A673 (cell line): ENCODE data around the gene CEND1. TPM values are rescaled to one million over a fixed set of nuclear protein-coding genes. Genes with fewer than 3 reads are reported as not detected.
A peak's percentile ranks its signal among the peaks of the same experiment; 100 is the strongest.

ENCODE experiments used
- BruUV-seq: library from RNA; stranded (reverse); fragments of 400-500 nt; replicated peaks from 2 replicates; lab custom pipeline; 2021; lab: Mats Ljungman, UMichigan
- CTCF ChIA-PET: fragments of 300-600 bp; sonication (Branson Sonifier 250); formaldehyde crosslinking; loops from one replicate; lab custom pipeline; 2022; ENCODE audit warnings: antibody characterized with exemption; lab: Charles Lee
- POLR2A ChIA-PET: fragments of 300-600 bp; sonication (Branson Sonifier 250); formaldehyde crosslinking; loops from one replicate; lab custom pipeline; 2022; ENCODE audit warnings: antibody characterized with exemption; ENCODE audit not compliant: low non-redundant PET; lab: Charles Lee
- DNase-seq: peaks from one replicate; pipeline ENCODE4 v3.0.0-alpha.2; 2015; ENCODE audit warnings: low spot score
- H3K27ac ChIP-seq: fragments of 200-600 bp; sonication (generic); 2 replicates; pipeline ENCODE4 v1.5.1; 2016; ENCODE audit warnings: mixed run types, low read depth, mild to moderate bottlenecking, mixed read lengths, antibody characterized with exemption, low read length; ENCODE audit not compliant: poor library complexity, severe bottlenecking
- H3K27me3 ChIP-seq: fragments of 200-600 bp; sonication (generic); replicated peaks from 2 replicates; pipeline ENCODE4 v1.6.1; 2017; ENCODE audit warnings: mixed run types, low read depth, mild to moderate bottlenecking, mixed read lengths, antibody characterized with exemption, low read length; ENCODE audit not compliant: insufficient read depth, poor library complexity
- H3K36me3 ChIP-seq: fragments of 200-600 bp; sonication (generic); 2 replicates; pipeline ENCODE4 v1.6.1; 2016; ENCODE audit warnings: mixed run types, mild to moderate bottlenecking, mixed read lengths, antibody characterized with exemption, low read length; ENCODE audit not compliant: insufficient read depth, poor library complexity, severe bottlenecking
- H3K4me1 ChIP-seq: fragments of 200-600 bp; sonication (generic); 2 replicates; pipeline ENCODE4 v1.6.1; 2017; ENCODE audit warnings: mixed run types, mild to moderate bottlenecking, mixed read lengths, antibody characterized with exemption, low read length; ENCODE audit not compliant: insufficient read depth, poor library complexity, severe bottlenecking
- H3K4me3 ChIP-seq: fragments of 200-600 bp; sonication (generic); 2 replicates; pipeline ENCODE4 v1.5.1; 2016; ENCODE audit warnings: low read depth, mixed run types, mild to moderate bottlenecking, mixed read lengths, low read length; ENCODE audit not compliant: poor library complexity, severe bottlenecking
- H3K9me3 ChIP-seq: fragments of 200-600 bp; sonication (generic); 2 replicates; pipeline ENCODE4 v1.6.1; 2016; ENCODE audit warnings: mixed run types, low read depth, mild to moderate bottlenecking, mixed read lengths, antibody characterized with exemption, low read length; ENCODE audit not compliant: poor library complexity, severe bottlenecking
- EZH2 ChIP-seq: fragments of 200-600 bp; sonication (generic); IDR thresholded peaks from 2 replicates; pipeline ENCODE4 v1.6.1; 2017; ENCODE audit warnings: borderline replicate concordance, low read depth, mild to moderate bottlenecking, mixed read lengths, antibody characterized with exemption, low read length; ENCODE audit not compliant: poor library complexity, severe bottlenecking
- intact Hi-C: fragments of 100-400 bp; cut with micrococcal nuclease; formaldehyde crosslinking; loops from one replicate; pipeline ENCODE4 v1.10.0; 2022; ENCODE audit not compliant: unreplicated experiment
- total RNA-seq: library from RNA; stranded (reverse); gene quantifications from 2 replicates; pipeline ENCODE4 v1.2.3, GENCODE V29; 2021
- TF ChIP-seq, protein P1 (sequence below): fragments of 300-800, 200-600 bp; sonication (generic); conservative IDR thresholded peaks from 2 replicates; pipeline ENCODE4 v1.5.1; 2017; ENCODE audit warnings: low read depth, mild to moderate bottlenecking, antibody characterized with exemption, low read length, moderate library complexity, mixed read lengths

Gene CEND1
- total RNA-seq, 1 experiment from 2014 or later = 0.52 TPM

DNA sequence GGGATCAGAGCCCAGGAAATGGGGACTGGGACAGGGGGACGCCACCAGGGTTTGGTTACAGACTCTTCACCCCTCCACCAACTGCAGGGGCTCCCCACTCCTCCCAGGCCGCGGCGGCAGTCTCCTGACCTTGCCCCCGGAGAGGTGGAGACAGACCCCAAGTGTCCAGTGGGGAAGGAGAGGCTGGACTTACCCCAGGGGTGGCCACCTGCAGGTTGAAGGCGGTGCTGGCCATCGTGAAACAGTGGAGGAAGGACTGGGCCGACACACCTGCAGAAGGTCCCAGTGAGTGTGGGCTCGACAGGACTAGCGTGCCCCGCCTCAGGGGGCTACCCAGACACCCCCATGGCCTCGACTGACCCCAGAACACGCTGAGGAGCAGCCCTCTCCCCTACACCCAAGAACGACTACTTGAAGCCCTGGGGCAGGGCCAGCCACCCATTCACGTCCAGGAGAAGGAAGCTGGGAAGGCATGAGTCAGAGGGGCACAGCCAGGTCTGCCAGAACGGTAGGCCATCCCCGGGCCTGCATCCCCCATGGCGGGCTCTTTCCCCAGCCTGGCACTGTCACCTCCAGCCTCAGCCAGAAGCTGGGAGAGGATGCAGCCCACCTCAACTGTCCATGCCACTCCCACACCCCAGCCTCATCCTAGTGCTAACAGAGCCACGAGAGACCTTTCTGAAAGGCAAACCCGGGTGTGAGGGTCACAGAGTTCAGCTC is 14.9 kb downstream of the CEND1 start:
- CTCF ChIA-PET = no interaction called here
- no peak overlapping the region for H3K4me3 ChIP-seq

DNA sequence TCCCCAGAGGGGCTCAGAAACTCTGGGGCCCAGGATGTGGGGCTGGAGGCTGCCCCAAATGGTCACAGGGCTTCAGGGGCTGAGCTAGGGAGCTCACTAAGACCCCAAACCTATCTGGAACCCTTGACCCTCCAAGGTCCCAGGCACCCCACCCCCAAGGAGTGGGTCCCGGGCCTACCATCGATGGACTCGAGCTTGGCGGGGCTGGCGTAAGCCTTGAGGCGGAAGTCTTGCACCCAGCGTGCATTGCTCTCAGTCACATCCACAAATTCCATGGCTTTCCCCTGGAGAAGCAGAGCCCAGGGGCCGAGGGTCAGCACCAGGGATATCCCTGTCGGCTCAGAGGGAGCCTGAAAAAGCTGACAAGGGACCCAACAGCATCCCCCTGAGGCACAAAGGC is 16.1 kb downstream of the CEND1 start:
- Histone ChIP-seq H3K4me3 (no peak overlapping the region), H3K27ac (no peak overlapping the region), H3K4me1 (peaks cover 9% of the 10 kb centered on the region), H3K27me3 (no peaks in the 10 kb centered on the region), H3K9me3 (no peaks in the 10 kb centered on the region), H3K36me3 (peaks cover 27% of the 10 kb centered on the region)
- CTCF ChIA-PET = no interaction called here
- TF ChIP-seq, protein P1, sequence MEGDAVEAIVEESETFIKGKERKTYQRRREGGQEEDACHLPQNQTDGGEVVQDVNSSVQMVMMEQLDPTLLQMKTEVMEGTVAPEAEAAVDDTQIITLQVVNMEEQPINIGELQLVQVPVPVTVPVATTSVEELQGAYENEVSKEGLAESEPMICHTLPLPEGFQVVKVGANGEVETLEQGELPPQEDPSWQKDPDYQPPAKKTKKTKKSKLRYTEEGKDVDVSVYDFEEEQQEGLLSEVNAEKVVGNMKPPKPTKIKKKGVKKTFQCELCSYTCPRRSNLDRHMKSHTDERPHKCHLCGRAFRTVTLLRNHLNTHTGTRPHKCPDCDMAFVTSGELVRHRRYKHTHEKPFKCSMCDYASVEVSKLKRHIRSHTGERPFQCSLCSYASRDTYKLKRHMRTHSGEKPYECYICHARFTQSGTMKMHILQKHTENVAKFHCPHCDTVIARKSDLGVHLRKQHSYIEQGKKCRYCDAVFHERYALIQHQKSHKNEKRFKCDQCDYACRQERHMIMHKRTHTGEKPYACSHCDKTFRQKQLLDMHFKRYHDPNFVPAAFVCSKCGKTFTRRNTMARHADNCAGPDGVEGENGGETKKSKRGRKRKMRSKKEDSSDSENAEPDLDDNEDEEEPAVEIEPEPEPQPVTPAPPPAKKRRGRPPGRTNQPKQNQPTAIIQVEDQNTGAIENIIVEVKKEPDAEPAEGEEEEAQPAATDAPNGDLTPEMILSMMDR = no peak
- TF ChIP-seq EZH2 = no peak
- no peak for DNase-seq
- intact Hi-C loops = no loop called here
- BruUV-seq = no TSS peak
- POLR2A ChIA-PET = no interaction called here

More for the DNA sequence above, 14.9 kb downstream of the CEND1 start:
- TF ChIP-seq, protein P1 = no peak
- no peak for TF ChIP-seq EZH2
- H3K9me3 ChIP-seq = no peaks in the 10 kb centered on the region
- H3K4me1 ChIP-seq = peaks cover 9% of the 10 kb centered on the region
- BruUV-seq = TSS peak; percentile 16
- H3K27ac ChIP-seq = no peak overlapping the region
- H3K36me3 ChIP-seq = peaks cover 27% of the 10 kb centered on the region
- no peak for DNase-seq
- no peaks in the 10 kb centered on the region for H3K27me3 ChIP-seq
- POLR2A ChIA-PET = interaction anchor here (0.6 kb wide), 1 partner anchor 135 kb away, joined by 4 read pairs; no protein-coding TSS in a partner anchor
- intact Hi-C loops = no loop called here

DNA sequence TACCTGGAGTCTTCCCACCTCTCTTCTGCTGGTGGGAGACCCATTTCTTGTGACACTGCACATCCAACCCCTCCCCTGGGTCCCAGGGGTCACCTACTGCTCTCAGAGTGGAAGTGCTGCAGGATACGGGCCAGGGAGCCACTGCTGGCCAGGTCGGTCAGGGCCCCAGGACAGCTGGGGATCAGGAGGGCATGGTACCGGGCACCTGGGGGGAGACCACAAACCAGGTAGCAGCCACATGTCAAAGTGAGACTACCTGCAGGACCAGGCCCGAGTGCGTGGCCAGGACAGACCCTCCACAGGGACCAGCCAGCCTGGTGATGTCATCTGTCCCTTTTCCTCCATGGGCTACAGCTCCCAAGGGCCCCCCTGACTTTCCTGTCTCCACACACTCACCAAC is 16.5 kb downstream of the CEND1 start:
- TF ChIP-seq, protein P1 = no peak
- TF ChIP-seq EZH2 = no peak
- no peak overlapping the region for H3K27ac ChIP-seq
- intact Hi-C loops = no loop called here
- ChIA-PET POLR2A (no interaction called here), CTCF (no interaction called here)
- no peaks in the 10 kb centered on the region for H3K9me3 ChIP-seq
- H3K4me3 ChIP-seq = no peak overlapping the region
- H3K4me1 ChIP-seq = peaks cover 9% of the 10 kb centered on the region
- no TSS peak for BruUV-seq
- H3K36me3 ChIP-seq = peaks cover 27% of the 10 kb centered on the region
- no peak for DNase-seq
- no peaks in the 10 kb centered on the region for H3K27me3 ChIP-seq
